Fibroblast of skin of back (primary cell): ENCODE data around the gene ISLR2.

ENCODE experiments used
- DNase-seq: peaks from one replicate; pipeline ENCODE4 v3.0.0-alpha.2; 2013

The ISLR2 gene

GRCh38 chr15:74128785-74129585 is 1.4 kb upstream of the ISLR2 start:
- DNase-seq: no peak

DNA sequence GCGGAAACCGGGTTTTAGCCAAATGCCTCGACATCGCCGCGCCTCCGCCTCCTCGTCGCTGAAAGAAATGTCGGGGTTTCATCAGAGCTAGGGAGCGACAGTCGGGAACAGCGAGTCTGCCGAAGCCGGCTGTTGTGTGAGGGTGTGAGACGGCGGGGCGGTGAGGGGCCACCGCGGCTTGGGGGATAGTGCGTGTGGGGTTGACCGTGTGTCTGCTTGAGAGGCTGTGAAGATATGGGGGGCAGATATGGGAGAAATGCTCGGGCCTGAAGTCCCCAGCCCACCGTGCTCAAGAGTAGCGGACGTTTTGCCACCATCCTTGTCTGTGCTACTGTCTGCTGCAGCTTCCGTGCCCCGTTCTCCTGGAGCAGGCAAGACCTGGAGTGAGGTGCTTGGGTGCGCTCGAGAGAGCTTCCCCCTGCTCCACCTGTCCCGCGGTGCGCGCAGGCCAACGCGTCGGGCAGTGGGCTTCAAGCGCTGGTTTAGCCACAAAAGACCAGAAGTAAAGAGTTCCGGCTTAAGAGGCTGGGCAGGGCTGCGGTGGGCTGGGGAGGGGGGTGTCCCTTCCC is 716 bp upstream of the ISLR2 start:
- no peak for DNase-seq

GRCh38 chr15:74130849-74131627 is 652 bp downstream of the ISLR2 start:
- no peak for DNase-seq

- no peak for DNase-seq
Measured at GRCh38 chr15:74131628-74132413, 1.4 kb downstream of the ISLR2 start.

- peak; percentile 35 for DNase-seq
Measured at GRCh38 chr15:74132681-74133651, 2.6 kb downstream of the ISLR2 start.

DNA sequence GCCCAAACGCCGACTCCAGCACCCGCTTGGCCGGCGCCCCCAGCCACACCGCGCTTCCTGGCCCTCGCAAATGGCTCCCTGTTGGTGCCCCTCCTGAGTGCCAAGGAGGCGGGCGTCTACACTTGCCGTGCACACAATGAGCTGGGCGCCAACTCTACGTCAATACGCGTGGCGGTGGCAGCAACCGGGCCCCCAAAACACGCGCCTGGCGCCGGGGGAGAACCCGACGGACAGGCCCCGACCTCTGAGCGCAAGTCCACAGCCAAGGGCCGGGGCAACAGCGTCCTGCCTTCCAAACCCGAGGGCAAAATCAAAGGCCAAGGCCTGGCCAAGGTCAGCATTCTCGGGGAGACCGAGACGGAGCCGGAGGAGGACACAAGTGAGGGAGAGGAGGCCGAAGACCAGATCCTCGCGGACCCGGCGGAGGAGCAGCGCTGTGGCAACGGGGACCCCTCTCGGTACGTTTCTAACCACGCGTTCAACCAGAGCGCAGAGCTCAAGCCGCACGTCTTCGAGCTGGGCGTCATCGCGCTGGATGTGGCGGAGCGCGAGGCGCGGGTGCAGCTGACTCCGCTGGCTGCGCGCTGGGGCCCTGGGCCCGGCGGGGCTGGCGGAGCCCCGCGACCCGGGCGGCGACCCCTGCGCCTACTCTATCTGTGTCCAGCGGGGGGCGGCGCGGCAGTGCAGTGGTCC is 3.5 kb downstream of the ISLR2 start:
- no peak for DNase-seq

DNA sequence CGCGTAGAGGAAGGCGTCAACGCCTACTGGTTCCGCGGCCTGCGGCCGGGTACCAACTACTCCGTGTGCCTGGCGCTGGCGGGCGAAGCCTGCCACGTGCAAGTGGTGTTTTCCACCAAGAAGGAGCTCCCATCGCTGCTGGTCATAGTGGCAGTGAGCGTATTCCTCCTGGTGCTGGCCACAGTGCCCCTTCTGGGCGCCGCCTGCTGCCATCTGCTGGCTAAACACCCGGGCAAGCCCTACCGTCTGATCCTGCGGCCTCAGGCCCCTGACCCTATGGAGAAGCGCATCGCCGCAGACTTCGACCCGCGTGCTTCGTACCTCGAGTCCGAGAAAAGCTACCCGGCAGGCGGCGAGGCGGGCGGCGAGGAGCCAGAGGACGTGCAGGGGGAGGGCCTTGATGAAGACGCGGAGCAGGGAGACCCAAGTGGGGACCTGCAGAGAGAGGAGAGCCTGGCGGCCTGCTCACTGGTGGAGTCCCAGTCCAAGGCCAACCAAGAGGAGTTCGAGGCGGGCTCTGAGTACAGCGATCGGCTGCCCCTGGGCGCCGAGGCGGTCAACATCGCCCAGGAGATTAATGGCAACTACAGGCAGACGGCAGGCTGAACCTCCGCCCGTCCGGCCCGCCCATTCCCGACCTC is 4.1 kb downstream of the ISLR2 start:
- peak; percentile 63 for DNase-seq

GRCh38 chr15:74135041-74135565 is 4.7 kb downstream of the ISLR2 start:
- DNase-seq: no peak

GRCh38 chr15:74136540-74136813 is 6.1 kb downstream of the ISLR2 start:
- no peak for DNase-seq

- no peak for DNase-seq
Measured at GRCh38 chr15:74136814-74137536, 6.6 kb downstream of the ISLR2 start.

GRCh38 chr15:74137537-74137894 is 7.1 kb downstream of the ISLR2 start:
- no peak for DNase-seq

GRCh38 chr15:74138642-74139041 is 8.3 kb downstream of the ISLR2 start:
- no peak for DNase-seq

DNA sequence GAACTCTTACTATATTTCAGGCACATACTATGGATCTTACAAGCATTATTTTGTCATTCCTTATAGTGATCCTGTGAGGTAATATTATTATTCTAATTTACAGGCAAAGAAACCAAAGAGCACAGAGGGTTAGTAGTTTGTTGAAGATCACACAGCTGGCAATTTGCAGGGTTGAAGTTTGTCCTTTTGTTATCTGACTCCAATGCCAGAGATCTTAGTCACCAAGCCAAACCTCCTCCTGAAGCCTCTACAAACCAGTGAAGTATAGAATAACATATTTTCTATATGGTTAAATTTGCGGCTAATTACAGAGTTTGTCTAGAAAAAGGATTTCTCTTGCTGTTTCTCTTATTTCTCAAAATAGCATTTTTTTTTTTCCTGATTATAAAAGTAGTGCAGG is 11.2 kb downstream of the ISLR2 start:
- peak; percentile 56 for DNase-seq

- DNase-seq: no peak
Measured at GRCh38 chr15:74144153-74144775, 13.9 kb downstream of the ISLR2 start.

DNA sequence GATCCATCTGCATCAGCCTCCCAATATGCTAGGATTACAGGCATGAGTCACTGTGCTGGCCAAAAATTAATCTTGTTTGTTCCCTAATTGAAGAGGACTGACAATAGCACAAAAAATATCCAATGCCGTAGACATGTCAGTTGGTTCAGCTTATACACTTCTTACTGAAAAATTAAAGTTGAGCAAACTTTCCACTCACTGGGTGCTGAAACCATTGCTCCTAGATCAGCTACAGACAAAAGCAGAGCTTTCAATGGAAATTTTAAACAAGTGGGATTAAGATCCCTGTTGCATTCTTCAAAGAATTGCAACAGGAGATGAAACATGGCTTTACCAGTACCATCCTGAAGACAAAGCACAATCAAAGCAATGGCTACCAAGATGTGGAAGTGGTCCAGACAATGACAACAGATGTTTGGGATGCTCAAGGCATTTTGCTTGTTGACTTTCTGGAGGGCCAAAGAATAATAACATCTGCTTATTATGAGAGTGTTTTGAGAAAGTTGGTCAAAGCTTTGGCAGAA is 16.0 kb downstream of the ISLR2 start:
- no peak for DNase-seq

DNA sequence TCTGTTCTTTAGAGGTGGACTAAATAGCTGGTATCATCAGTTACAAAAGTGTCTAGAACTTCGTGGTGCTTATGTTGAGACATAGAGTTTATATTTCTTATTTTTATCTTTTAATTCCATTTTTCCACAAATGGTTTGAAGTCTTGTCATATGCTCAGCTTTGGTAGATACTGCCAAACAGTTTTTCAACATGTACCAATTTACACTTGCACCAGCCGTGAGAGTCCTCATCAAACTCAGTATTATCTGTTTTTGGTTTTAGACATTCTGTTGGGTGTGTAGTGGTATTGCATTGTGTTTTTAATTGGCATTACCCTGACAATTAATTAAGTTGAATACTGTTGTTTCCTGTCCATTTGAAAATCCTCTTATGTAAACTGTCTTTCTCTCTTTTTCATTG is 16.7 kb downstream of the ISLR2 start:
- no peak for DNase-seq

DNA sequence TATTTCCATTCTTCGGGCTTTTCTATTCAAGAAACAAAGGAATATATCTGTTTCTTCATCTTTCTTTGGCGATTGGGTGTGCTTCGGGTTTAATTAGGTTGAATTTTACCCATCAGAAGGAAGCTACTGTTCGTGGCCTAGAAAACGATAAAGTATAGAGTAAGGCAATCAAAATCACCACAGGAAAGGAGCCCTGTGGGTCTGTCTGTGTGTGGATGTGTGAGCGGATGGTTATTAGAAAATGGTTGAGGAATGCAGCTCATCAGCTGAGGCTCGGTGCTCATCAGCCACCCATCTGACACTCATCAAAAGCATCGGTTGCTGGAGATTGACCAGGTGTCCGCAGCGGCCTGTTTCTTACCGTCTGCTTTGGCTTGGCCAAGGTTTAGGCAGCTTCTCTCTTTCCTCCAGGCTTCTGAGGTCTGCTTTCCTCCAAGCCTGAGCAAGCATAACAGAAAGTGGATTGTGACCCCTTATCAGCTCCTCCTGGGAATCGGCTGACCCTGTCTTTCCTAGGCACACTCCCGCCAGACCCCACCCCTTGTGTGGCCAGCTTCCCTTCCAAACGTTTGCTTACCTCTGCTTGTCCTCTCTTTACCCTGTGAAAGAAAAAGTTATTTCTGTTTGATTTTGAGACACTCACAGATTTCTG is 25.5 kb downstream of the ISLR2 start:
- no peak for DNase-seq

DNA sequence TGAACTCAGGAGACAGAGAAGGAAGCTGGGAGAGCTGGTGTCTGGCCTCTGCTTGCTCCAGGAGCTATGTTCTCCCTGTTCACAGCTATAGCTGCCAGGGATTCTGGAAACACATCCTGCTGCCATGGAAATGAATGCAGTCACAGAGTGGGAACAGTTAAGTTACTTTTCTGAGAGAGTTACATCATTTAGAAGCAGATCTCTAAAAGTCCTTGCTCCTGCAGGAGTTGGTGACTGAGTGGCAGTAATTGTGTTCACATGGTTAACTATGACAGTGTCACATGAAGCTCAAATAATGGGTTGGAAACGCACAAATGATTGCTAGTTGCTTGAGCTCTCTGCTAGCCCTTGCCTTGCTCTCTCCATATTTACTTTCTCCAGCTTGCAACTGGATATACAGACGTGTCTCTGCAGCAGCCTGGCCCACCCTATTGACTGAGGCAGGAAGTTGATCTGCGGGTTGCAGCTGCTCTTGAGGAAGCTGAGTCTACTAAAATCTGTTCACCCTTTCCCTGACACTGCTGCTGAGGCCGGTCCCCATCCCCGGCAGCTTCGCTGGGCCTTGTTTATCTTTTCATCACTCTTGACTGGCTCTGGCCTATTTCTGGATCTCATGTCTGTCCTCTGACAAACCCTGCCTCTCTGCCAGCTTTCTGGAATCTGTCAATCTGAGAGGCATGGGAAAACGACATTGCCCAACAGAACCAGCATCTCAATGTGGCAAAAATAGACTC is 26.5 kb downstream of the ISLR2 start:
- DNase-seq: peak; percentile 30
